GM10847 (cell line): ENCODE data around the gene PAWR.

Source experiments
- POLR2A ChIP-seq: IDR thresholded peaks from 2 replicates; pipeline ENCODE4 v1.6.1; 2011; ENCODE audit not compliant: insufficient read length; ENCODE audit errors: extremely low read depth

PAWR gene

GRCh38 chr12:79590751-79591150 lies 100.0 kb downstream of the PAWR start:
- TF ChIP-seq POLR2A, result no peak

DNA sequence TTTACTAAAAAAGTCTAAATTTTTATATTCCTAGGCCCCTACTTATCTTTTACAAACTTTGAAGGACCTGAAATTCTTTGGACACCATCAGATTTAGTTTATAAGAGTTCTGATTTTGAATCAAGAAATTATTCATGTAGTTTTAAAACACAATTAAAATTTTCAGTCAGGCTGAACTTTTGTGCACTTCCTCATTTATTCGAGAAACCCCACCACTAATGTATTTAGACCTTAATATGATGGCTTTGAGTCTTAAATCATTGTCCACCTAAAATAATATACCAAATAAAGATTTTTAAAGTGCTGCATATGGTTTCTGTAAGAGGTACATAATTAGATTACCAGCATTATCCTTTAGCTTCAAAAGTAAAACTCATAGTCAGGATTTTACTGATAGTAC lies 103.4 kb downstream of the PAWR start:
- TF ChIP-seq POLR2A, result no peak

- no peak for TF ChIP-seq POLR2A
Observed at GRCh38 chr12:79585147-79585546, 105.6 kb downstream of the PAWR start.

DNA sequence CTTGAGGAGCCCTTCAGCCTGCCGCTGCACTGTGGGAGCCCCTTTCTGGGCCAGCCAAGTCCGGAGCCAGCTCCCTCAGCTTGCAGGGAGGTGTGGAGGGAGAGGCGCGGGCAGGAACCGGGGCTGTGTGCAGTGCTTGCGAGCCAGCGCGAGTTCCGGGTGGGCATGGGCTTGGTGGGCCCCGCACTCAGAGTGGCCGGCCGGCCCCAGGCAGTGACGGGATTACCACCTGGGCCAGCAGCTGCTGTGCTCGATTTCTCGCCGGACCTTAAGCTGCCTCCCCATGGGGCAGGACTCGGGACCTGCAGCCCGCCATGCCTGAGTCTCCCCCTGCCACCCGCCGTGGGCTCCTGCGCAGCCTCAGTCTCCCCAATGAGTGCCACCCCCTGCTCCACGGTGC lies 116.9 kb downstream of the PAWR start:
- TF ChIP-seq POLR2A, result no peak

- no peak for TF ChIP-seq POLR2A
Observed at GRCh38 chr12:79569679-79570078, 121.1 kb downstream of the PAWR start.

GRCh38 chr12:79567175-79567563 lies 123.6 kb downstream of the PAWR start:
- TF ChIP-seq POLR2A, result no peak

DNA sequence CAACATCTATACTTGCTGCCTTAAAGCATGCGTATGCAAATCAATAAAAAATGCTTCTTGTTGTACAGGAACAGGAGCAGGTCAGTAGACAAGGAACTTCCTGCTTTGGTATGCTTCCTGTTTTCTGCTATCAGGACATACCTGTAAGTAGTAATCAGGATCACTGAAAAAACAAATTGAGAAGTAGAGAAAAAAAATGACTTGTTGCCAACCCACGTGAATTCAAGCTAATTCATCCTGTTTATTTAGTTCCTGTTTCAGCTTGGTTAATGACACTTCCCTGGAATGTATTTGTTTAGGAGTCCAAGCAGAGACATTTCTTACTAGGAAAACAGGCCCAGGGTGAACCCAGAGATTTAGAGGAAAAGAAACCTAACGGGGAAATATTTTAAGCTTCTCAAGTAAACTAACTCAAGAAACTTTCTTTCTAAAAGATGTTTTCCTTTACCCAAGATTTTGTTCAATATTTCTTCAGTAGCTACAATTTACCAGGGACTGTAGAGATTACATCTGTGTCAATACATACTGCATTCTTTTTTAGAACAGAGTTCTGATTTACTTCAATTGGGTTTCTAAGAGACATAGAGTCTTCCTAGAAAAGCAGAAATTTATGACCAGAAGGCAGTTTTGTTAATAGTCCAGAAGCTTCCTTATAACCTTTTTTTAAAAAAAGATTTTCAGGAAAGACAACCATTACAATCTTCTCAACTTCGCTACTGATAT lies 124.2 kb downstream of the PAWR start:
- no peak for TF ChIP-seq POLR2A

GRCh38 chr12:79563021-79563740 lies 127.6 kb downstream of the PAWR start:
- no peak for TF ChIP-seq POLR2A

- no peak for TF ChIP-seq POLR2A
Observed at GRCh38 chr12:79561401-79562132, 129.2 kb downstream of the PAWR start.

DNA sequence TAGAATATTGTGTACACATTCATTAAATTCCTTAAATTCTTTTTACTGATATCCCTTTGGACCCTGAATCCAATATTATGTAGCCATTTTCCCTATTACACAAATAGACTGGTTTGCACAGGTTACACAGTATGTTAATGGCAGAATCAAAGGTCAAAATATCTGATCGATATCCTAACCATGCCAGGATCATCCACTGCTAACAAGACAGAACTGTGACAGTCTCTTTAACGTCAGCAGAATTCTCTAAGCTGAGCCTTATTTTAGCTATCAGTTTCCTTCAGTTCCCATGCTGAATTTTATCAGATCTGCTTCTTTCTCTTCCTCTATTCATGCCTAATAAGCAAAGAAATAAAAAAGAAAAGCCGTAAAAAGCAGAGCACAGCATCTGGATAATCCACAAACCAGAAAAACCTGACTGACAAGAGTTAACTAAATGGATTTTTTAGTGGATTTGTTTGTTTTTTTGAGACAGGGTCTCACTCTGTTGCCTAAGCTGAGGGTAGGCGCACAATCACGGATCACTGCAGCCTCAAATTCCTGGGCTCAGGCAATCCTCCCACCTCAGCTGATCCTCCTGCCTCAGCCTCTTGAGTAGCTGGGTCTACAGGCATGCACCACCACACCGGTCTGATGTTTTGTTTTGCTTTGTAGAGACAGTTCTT lies 130.4 kb downstream of the PAWR start:
- no peak for TF ChIP-seq POLR2A

- no peak for TF ChIP-seq POLR2A
Observed at GRCh38 chr12:79559591-79559990, 131.2 kb downstream of the PAWR start.

- no peak for TF ChIP-seq POLR2A
Observed at GRCh38 chr12:79558924-79559469, 131.8 kb downstream of the PAWR start.

DNA sequence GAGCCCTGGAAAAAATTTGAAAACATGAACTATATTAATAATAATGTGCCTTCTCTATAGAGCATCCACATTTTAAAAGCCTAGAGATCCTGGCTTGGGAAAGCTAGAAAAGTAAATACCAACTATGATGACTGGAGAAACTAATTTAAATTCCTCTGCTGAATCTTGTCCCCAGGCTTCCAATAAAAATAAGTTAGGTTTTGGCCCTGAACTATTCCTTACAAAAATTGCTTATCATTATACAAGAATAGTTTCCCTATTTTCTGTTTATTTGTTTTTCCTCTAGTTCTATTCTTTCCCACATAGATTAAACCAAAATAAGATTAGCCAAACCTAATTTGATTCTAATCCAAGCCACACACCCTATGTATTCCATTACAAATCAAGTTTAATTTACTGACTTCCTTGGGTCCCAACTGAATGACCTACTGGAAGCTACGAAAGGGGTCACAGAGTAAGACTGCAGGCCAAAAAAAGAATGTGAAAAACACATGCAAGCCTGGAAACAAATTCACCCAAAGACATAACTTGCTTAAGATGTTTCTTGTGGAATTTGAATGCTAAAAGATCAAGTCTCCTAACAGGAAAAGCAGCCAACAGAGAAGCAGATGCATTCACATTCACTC lies 133.0 kb downstream of the PAWR start:
- no peak for TF ChIP-seq POLR2A

GRCh38 chr12:79555028-79555925 lies 135.5 kb downstream of the PAWR start:
- no peak for TF ChIP-seq POLR2A
